ENCODE measurements around the gene UFSP2. TPM values are rescaled to one million over a fixed set of nuclear protein-coding genes. Genes with fewer than 3 reads are reported as not detected.

UFSP2 gene
- total RNA-seq, 3 donors from 2014 or later = 20.6 to 48.3 (median 37.9) TPM

- H3K36me3 ChIP-seq = no peaks in the 10 kb centered on the region
- DNase-seq (ENCODE audit: low spot score in 2 of 2) = no peak
- H3K27ac ChIP-seq = no peak overlapping the region
- no peaks in the 10 kb centered on the region for H3K9me3 ChIP-seq
- H3K27me3 ChIP-seq = no peaks in the 10 kb centered on the region
- H3K4me3 ChIP-seq = no peak overlapping the region
- intact Hi-C loops (cut with DNase I; ENCODE audit: low total_unique reads) = no loop called here
- H3K4me1 ChIP-seq = no peaks in the 10 kb centered on the region
- TF ChIP-seq POLR2AphosphoS5 (IDR thresholded peaks at IDR 0.05) (no peak), CTCF (IDR thresholded peaks at IDR 0.05) (no peak), POLR2A (IDR thresholded peaks at IDR 0.05) (no peak)
These were observed 31.4 kb upstream of the UFSP2 start for GRCh38 chr4:185457136-185457535.

GRCh38 chr4:185456131-185456530 is 30.4 kb upstream of the UFSP2 start:
- intact Hi-C loops (cut with DNase I; ENCODE audit: low total_unique reads) = no loop called here
- no peak for TF ChIP-seq POLR2AphosphoS5 (IDR thresholded peaks at IDR 0.05)

GRCh38 chr4:185445209-185445608 is 19.4 kb upstream of the UFSP2 start:
- H3K4me3 ChIP-seq = no peak overlapping the region
- TF ChIP-seq POLR2AphosphoS5 (IDR thresholded peaks at IDR 0.05) (no peak), POLR2A (IDR thresholded peaks at IDR 0.05) (no peak), CTCF (IDR thresholded peaks at IDR 0.05) (no peak)
- H3K27ac ChIP-seq = no peak overlapping the region
- H3K9me3 ChIP-seq = no peaks in the 10 kb centered on the region
- H3K36me3 ChIP-seq = no peaks in the 10 kb centered on the region
- DNase-seq (ENCODE audit: low spot score in 2 of 2) = no peak
- intact Hi-C loops (cut with DNase I; ENCODE audit: low total_unique reads) = no loop called here
- no peaks in the 10 kb centered on the region for H3K27me3 ChIP-seq
- no peaks in the 10 kb centered on the region for H3K4me1 ChIP-seq

More at GRCh38 chr4:185456131-185456530, 30.4 kb upstream of the UFSP2 start:
- no peak overlapping the region for H3K27ac ChIP-seq
- no peak for DNase-seq (ENCODE audit: low spot score in 2 of 2)
- no peaks in the 10 kb centered on the region for H3K4me1 ChIP-seq
- no peak overlapping the region for H3K4me3 ChIP-seq
- H3K9me3 ChIP-seq = no peaks in the 10 kb centered on the region
- no peaks in the 10 kb centered on the region for H3K27me3 ChIP-seq
- H3K36me3 ChIP-seq = no peaks in the 10 kb centered on the region

- no peak for DNase-seq (ENCODE audit: low spot score in 2 of 2)
- Histone ChIP-seq H3K4me3 (no peak overlapping the region), H3K27ac (no peak overlapping the region), H3K4me1 (no peaks in the 10 kb centered on the region), H3K36me3 (no peaks in the 10 kb centered on the region), H3K27me3 (no peaks in the 10 kb centered on the region), H3K9me3 (no peaks in the 10 kb centered on the region)
- TF ChIP-seq CTCF (IDR thresholded peaks at IDR 0.05) = no peak
- intact Hi-C loops (cut with DNase I; ENCODE audit: low total_unique reads) = no loop called here
These were observed 15.7 kb upstream of the UFSP2 start for GRCh38 chr4:185441479-185441878.

GRCh38 chr4:185437809-185438208 is 12.0 kb upstream of the UFSP2 start:
- H3K27ac ChIP-seq = no peak overlapping the region
- H3K4me3 ChIP-seq = no peak overlapping the region

More at GRCh38 chr4:185437809-185438208, 12.0 kb upstream of the UFSP2 start:
- Histone ChIP-seq H3K36me3 (no peaks in the 10 kb centered on the region), H3K27me3 (no peaks in the 10 kb centered on the region), H3K4me1 (no peaks in the 10 kb centered on the region), H3K9me3 (no peaks in the 10 kb centered on the region)
- DNase-seq (ENCODE audit: low spot score in 2 of 2) = no peak
- intact Hi-C loops (cut with DNase I; ENCODE audit: low total_unique reads) = no loop called here
- TF ChIP-seq POLR2A (IDR thresholded peaks at IDR 0.05) (no peak), POLR2AphosphoS5 (IDR thresholded peaks at IDR 0.05) (no peak), CTCF (IDR thresholded peaks at IDR 0.05) (no peak)

Data from breast epithelium (tissue), 4 donors.